ENCODE data around the gene CAMK1D. TPM values are rescaled to one million over a fixed set of nuclear protein-coding genes. Genes with fewer than 3 reads are reported as not detected.

Gene CAMK1D
- total and polyA plus RNA-seq, 2 of the 4 experiments (the other 2 are of a cell fraction): 5.0 to 5.3 TPM

DNA sequence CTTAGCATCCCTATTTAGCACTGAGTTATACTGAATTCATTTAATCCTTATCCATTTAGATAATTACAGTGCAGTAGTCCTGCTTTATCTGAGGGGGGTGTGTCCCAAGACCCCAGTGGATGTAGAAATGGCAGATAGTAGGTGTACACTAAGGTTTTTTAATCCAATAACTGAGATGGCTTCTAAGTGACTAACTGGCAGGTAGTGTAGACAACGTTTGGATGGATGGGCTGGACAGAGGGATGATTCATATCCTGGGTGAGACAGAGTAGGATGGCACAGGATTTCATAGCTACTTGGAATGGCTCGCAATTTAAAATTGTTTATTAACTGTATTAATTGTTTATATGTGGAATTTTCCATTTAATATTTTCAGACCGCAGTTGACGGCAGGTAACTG is 356.6 kb downstream of the CAMK1D start:
- Histone ChIP-seq H3K56ac (ENCODE audit: extremely low read depth, insufficient read depth, low read length) (peak overlapping the region; percentile 14; the same call in 1 of the 2 replicates), H3K27me3 (ENCODE audit: control insufficient read depth, insufficient read depth, low read length) (no peaks in the 10 kb centered on the region), H3K4me3 (ENCODE audit: insufficient read depth, low read depth, low read length) (no peak overlapping the region), H2BK5ac (ENCODE audit: low read depth, low read length, poor library complexity, severe bottlenecking) (peak overlapping the region; percentile 95), H3K9me3 (ENCODE audit: control insufficient read depth, insufficient read depth, low read length) (no peaks in the 10 kb centered on the region), H3K4ac (ENCODE audit: low read depth, low read length) (peak overlapping the region; percentile 96), H3K18ac (ENCODE audit: low read depth, low read length) (peak overlapping the region; percentile 98), H2AFZ (replicated peaks; ENCODE audit: low read length, poor library complexity) (no peak overlapping the region), H3K9me1 (ENCODE audit: insufficient read depth, low read length) (peaks cover 29% of the 10 kb centered on the region), H2BK120ac (ENCODE audit: low read depth, low read length) (peak overlapping the region; percentile 89), H4K8ac (ENCODE audit: low read depth in 2 of 2, low read length in 2 of 2) (peak overlapping the region; percentile 22 to 87; a peak in 3 of 4 replicates), H3K9ac (ENCODE audit: low read depth, low read length) (no peak overlapping the region), H3K79me1 (ENCODE audit: low read depth in 1 of 2, low read length in 2 of 2) (0 out of 4 replicates have a peak, but pooled peaks cover 0 to 4% of the 10 kb centered on the region in 2 experiments), H3K14ac (replicated peaks; ENCODE audit: low read depth, low read length) (peak overlapping the region; percentile 48; the same call in 1 of the 2 replicates), H2BK15ac (ENCODE audit: low read depth, low read length) (peak overlapping the region; percentile 91; the same call in 2 of the 3 replicates), H2AK9ac (replicated peaks; ENCODE audit: low read depth, low read length, poor library complexity) (no peak overlapping the region), H4K5ac (ENCODE audit: low read depth, low read length) (peak overlapping the region; percentile 62), H4K91ac (ENCODE audit: insufficient read depth, low read depth, low read length) (peak overlapping the region; percentile 86), H3K23ac (ENCODE audit: low read depth, low read length) (no peak overlapping the region), H4K20me1 (ENCODE audit: insufficient read depth, low read length) (no peaks in the 10 kb centered on the region), H3K4me2 (ENCODE audit: low read depth, low read length) (no peak overlapping the region), H2BK20ac (ENCODE audit: low read depth, low read length) (peak overlapping the region; percentile 96), H3K27ac (ENCODE audit: insufficient read depth, low read length) (peak overlapping the region; percentile 83), H3K4me1 (ENCODE audit: control insufficient read depth, insufficient read depth, low read length) (peaks cover 44% of the 10 kb centered on the region), H2AK5ac (ENCODE audit: low read depth, low read length) (peak overlapping the region; percentile 97), H3K36me3 (ENCODE audit: control insufficient read depth, insufficient read depth, low read length) (no peaks in the 10 kb centered on the region)
- no peak for ATAC-seq (ENCODE audit: low read depth)
- in situ Hi-C loops (cut with MboI; ENCODE audit: low sequenced_read_pairs): loop anchor here (25.0 kb wide), 1 partner anchor 356 kb away; no protein-coding TSS in a partner anchor
- no TSS peak for BruUV-seq (replicated peaks)
- no peak for TF ChIP-seq MXI1 (IDR thresholded peaks at IDR 0.05; ENCODE audit: borderline replicate concordance, low read depth, low read length)
- TF ChIP-seq, protein P1, sequence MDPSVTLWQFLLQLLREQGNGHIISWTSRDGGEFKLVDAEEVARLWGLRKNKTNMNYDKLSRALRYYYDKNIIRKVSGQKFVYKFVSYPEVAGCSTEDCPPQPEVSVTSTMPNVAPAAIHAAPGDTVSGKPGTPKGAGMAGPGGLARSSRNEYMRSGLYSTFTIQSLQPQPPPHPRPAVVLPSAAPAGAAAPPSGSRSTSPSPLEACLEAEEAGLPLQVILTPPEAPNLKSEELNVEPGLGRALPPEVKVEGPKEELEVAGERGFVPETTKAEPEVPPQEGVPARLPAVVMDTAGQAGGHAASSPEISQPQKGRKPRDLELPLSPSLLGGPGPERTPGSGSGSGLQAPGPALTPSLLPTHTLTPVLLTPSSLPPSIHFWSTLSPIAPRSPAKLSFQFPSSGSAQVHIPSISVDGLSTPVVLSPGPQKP (IDR thresholded peaks at IDR 0.05; ENCODE audit: borderline replicate concordance, low read depth, low read length): no peak
- no peak for TF ChIP-seq NFE2L2 (IDR thresholded peaks at IDR 0.05; ENCODE audit: low read depth, low read length)
- TF ChIP-seq, protein P2, sequence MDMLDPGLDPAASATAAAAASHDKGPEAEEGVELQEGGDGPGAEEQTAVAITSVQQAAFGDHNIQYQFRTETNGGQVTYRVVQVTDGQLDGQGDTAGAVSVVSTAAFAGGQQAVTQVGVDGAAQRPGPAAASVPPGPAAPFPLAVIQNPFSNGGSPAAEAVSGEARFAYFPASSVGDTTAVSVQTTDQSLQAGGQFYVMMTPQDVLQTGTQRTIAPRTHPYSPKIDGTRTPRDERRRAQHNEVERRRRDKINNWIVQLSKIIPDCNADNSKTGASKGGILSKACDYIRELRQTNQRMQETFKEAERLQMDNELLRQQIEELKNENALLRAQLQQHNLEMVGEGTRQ (IDR thresholded peaks at IDR 0.05; ENCODE audit: low read depth, low read length): no peak
- TF ChIP-seq RFX5 (IDR thresholded peaks at IDR 0.05; ENCODE audit: low read depth, low read length): no peak
- no peak for TF ChIP-seq RCOR1 (IDR thresholded peaks at IDR 0.05; ENCODE audit: insufficient replicate concordance, low read length)
- TF ChIP-seq POLR2A (IDR thresholded peaks at IDR 0.05; ENCODE audit: low read depth, low read length): no peak
- no peak for TF ChIP-seq BHLHE40 (IDR thresholded peaks at IDR 0.05; ENCODE audit: low read depth, low read length)
- TF ChIP-seq FOS (IDR thresholded peaks at IDR 0.05; ENCODE audit: low read depth, low read length): no peak
- no peak for DNase-seq
- intact Hi-C loops (cut with micrococcal nuclease): loop anchor here (5.0 kb wide), 1 partner anchor 366 kb away; no protein-coding TSS in a partner anchor
- dilution Hi-C loops (cut with HindIII; ENCODE audit: low sequenced_read_pairs, unreplicated experiment): no loop called here
- 50% methylated on average over 1 of the region's 4 CpGs; no CpG with 5 or more reads in 1 of the 2 experiments for WGBS, 2 experiments (ENCODE audit: extremely low coverage in 2 of 2, insufficient read length in 1 of 2)
- ChIA-PET CTCF (interaction anchor here (0.6 to 1.7 kb wide), 2 partner anchors 15 to 53 kb away, joined by 4 read pairs; no protein-coding TSS in a partner anchor), POLR2A (ENCODE audit: unreplicated experiment) (no interaction called here)

All from IMR-90 (cell line).